ENCODE measurements around the gene ATN1.

Gene ATN1

DNA sequence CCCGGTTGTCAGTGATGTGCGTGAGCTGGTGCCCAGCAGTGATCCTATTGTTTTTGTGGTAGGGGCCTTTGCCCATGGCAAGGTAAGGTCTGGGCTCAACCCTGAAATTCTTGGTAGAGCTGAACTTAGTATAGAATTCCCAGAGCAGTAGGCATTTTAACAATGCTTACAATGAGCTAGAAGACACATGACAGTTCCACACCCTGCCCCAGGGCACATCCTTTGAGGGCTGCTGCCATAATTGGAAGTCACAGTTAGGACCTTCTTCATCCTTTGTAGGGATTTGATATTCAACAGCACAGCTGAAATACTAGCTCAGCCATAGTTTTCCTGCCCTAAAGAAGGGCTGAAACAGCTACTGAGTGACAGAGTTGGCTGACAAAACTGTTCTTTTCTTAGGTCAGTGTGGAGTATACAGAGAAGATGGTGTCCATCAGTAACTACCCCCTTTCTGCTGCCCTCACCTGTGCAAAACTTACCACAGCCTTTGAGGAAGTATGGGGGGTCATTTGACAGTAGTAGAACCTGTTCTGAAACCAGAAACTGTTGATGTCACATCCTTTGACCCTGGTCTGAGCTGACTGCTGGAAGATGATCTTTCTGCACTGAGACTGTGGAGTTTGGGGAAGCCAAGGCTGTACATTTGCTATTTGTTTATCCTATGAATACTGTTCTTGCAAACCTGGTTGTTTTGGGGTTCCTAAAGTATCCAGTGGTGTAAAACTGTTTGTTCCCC is 47.7 kb downstream of the ATN1 start:
- DNase-seq (ENCODE audit: low spot score), result no peak

DNA sequence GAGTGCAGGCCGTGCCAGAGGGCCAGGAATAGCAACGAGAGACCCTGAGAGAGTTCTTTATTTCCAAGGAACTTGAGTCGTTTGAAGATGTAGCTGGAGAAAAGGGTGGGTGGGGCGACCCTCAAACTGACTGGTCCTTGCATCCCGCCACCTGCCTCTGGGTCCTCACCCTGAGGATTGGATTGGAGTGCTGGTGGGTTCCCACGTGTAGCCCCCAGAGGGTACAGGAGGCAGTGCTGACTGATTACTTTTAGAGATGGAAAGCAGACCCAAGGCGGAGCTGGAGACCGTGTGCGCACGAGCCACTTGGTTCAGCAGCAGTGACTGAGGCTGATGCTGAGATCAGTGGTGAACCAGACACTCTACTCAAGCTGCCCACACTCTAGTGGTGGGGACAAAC is 49.9 kb downstream of the ATN1 start:
- DNase-seq (ENCODE audit: low spot score), result no peak

GRCh38 chr12:6978188-6978587 is 50.4 kb downstream of the ATN1 start:
- DNase-seq (ENCODE audit: low spot score), result no peak

DNA sequence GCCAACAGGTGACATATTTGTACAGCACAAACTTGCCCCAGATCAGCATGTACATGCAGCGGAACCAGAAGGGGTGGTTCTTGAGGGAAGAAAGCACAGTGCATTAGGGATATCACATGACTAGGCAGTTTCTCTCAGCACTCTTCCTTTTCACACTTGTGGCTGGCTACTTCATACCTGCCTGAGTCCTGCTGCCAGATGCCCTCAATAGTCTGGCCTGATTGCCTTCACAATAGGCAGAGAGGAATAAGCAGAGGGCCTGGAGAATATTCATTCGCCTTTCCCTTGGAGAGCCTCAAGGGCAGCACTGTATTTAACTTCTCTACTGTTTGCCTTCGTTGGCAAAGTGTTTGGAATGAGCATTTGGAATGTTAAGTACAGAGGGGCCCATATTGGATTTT is 50.9 kb downstream of the ATN1 start:
- no peak for DNase-seq (ENCODE audit: low spot score)

DNA sequence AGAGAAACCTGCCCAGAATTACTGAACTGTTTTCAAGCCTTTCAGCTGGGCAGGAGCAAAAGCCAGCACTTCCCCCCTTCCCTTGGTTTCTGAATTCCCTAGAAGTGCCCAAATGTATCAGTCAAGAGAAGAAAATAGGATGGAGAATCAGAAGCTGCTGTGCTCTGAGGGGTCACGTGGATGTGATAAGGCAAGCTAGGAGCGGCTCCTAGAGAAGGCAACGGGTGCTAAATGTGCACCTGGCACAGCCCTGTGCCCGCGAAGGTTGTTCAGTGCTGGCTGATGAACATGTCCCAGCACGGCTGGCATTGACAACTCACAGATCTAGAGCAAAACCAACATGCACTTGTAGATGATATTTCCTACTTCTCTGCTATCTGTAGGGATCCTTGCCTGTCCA is 51.3 kb downstream of the ATN1 start:
- no peak for DNase-seq (ENCODE audit: low spot score)

GRCh38 chr12:6979453-6979852 is 51.7 kb downstream of the ATN1 start:
- no peak for DNase-seq (ENCODE audit: low spot score)

- no peak for DNase-seq (ENCODE audit: low spot score)
These were observed 52.3 kb downstream of the ATN1 start for GRCh38 chr12:6980075-6980474.

- DNase-seq (ENCODE audit: low spot score), result no peak
These were observed 53.0 kb downstream of the ATN1 start for GRCh38 chr12:6980740-6981139.

DNA sequence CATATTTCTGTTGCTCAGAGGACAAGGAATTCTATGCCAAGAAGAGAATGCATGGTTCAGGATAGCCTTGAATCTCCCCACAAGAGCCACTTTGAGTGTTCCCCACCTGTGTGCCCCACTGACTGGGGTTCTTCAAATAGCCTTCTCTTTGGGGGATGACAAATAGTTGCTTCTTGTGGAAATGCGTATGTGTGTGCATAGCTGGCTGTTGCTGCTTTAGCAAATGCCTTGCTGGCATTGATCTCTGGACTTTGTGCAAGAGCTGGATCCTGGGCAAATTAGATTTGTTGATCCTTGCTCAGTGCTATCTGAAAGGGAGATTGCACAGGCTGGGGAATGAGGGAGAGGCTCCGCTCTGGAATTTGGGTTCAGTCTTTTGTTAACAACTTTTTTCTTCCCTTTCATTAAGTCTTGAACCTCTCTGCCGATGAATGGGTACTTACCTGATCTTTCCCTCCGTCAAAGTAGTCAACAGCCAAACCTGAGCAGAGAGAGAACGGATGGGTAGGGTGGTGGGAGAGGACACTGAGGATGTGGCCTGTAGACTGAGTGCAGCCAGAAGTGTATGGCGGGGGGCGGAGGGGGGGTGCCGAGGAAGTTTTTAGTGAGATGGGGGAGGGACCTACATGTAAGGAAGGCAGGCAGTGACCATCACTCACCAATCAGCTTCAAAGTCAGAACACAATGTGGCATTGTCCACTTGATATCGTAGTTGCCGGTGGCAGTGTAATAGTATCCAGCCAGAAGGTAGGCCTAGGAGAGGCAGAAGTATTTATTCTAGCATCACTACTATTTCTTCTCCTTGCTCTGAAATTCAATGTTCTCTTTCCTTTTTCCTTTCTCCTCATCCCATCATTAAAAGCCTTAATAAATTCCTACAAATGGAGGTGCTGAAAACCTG is 53.6 kb downstream of the ATN1 start:
- DNase-seq (ENCODE audit: low spot score), result no peak

- no peak for DNase-seq (ENCODE audit: low spot score)
These were observed 54.8 kb downstream of the ATN1 start for GRCh38 chr12:6982532-6982931.

GRCh38 chr12:6987956-6988553 is 60.3 kb downstream of the ATN1 start:
- DNase-seq (ENCODE audit: low spot score), result no peak
